Spleen (tissue), 11 donors: ENCODE data around the gene TUBB4A. TPM values are rescaled to one million over a fixed set of nuclear protein-coding genes. Genes with fewer than 3 reads are reported as not detected.

Experiments
- DNase-seq: peaks from one replicate; pipeline ENCODE4 v3.0.0-alpha.2; 2020
- H3K27ac ChIP-seq, 8 donors: fragments of 200-600 bp; sonication (generic) in 7 of 8; 1 replicate in 4 of 8; 2 replicates in 4 of 8; pipeline versions ENCODE4 v1.5.0 to v1.8.0; 2016 to 2021; ENCODE audit warnings: inconsistent platforms in 4 of 8, mild to moderate bottlenecking in 4 of 8, moderate library complexity in 1 of 8
- H3K27me3 ChIP-seq, 7 donors: fragments of 200-600 bp; sonication (generic) in 6 of 7; replicated peaks in 1 of 7; 1 replicate in 4 of 7; 2 replicates in 3 of 7; pipeline versions ENCODE4 v1.5.0 to v1.8.0; 2016 to 2021; ENCODE audit warnings: inconsistent platforms in 3 of 7, mild to moderate bottlenecking in 1 of 7
- H3K36me3 ChIP-seq, 6 donors: fragments of 200-600 bp; sonication (generic) in 5 of 6; 1 replicate in 4 of 6; 2 replicates in 2 of 6; pipeline versions ENCODE4 v1.5.0 to v1.8.0; 2016 to 2021; ENCODE audit warnings: inconsistent platforms in 2 of 6
- H3K4me1 ChIP-seq, 6 donors: fragments of 200-600 bp; sonication (generic) in 5 of 6; 1 replicate in 3 of 6; 2 replicates in 3 of 6; pipeline versions ENCODE4 v1.5.0 to v1.8.0; 2016 to 2021; ENCODE audit warnings: inconsistent platforms in 3 of 6
- H3K4me3 ChIP-seq, 8 donors: fragments of 200-600 bp; sonication (generic) in 7 of 8; 1 replicate in 4 of 8; 2 replicates in 4 of 8; pipeline versions ENCODE4 v1.5.0 to v1.8.0; 2016 to 2021; ENCODE audit warnings: inconsistent platforms in 4 of 8, mild to moderate bottlenecking in 4 of 8, moderate library complexity in 2 of 8
- H3K9me3 ChIP-seq, 8 donors: fragments of 200-600 bp; sonication (generic) in 7 of 8; 1 replicate in 4 of 8; 2 replicates in 4 of 8; pipeline versions ENCODE4 v1.5.0 to v1.8.0; 2016 to 2021; ENCODE audit warnings: inconsistent platforms in 4 of 8
- CTCF ChIP-seq, 11 experiments: fragments of 200-600 bp in 7 of 11; fragments of 450-650 bp in 4 of 11; sonication (generic) in 4 of 11; IDR thresholded peaks in 8 of 11; conservative IDR thresholded peaks in 3 of 11; 1 replicate in 7 of 11; 2 replicates in 4 of 11; pipeline versions ENCODE4 v1.4.0 to v1.8.0; 2016 to 2021; ENCODE audit warnings: antibody characterized with exemption in 11 of 11, inconsistent platforms in 4 of 11, mild to moderate bottlenecking in 1 of 11
- POLR2A ChIP-seq, 3 donors: fragments of 450-650 bp; IDR thresholded peaks; one replicate each; pipeline ENCODE4 v1.5.1; 2017; ENCODE audit warnings: antibody characterized with exemption in 3 of 3, mild to moderate bottlenecking in 1 of 3
- POLR2AphosphoS5 ChIP-seq, 3 donors: sonication (generic); formaldehyde crosslinking; IDR thresholded peaks; one replicate each; pipeline ENCODE4 v1.5.1; 2017; ENCODE audit warnings: antibody characterized with exemption in 3 of 3
- WGBS, 5 donors: extraction: QIAGEN DNeasy Blood & Tissue Kit in 3 of 5; methylation state at CpG; one replicate each; pipeline versions ENCODE4 v1.1.5 to v1.1.7; 2013 to 2018; 5-methylcytosine and 5-hydroxymethylcytosine counted together
- intact Hi-C: fragments of 100-400 bp; cut with DNase I; formaldehyde crosslinking; loops from one replicate; pipeline ENCODE4 v1.15.0; 2023; ENCODE audit warnings: low total_unique reads
- polyA plus RNA-seq, 3 donors: library from polyadenylated mRNA; stranded (reverse); fragments of 200-250 nt; gene quantifications; one replicate each; pipeline ENCODE4 v1.2.1, GENCODE V29; 2013
- total RNA-seq, 7 donors: library from RNA; depleted of rRNA in 3 of 7; stranded (reverse); fragments of >200 nt in 3 of 7; fragmentation: NEBNext Ultra II Directional in 4 of 7; extraction: Animal tissue kit (Norgen Biotek cat#: 25700) in 4 of 7; gene quantifications; one replicate each; pipeline versions ENCODE4 v1.1.0 to v1.2.1, GENCODE V29; 2016 to 2021
- donor health status: healthy with polysubstance abuse.
- donor health status: DM: no; HTN: no; CAD: no; lungs with moderate emphysema.
- donor health status: DM: no; HTN: no; CAD: no.
- donor health status: Bipolar disorder and iron deficiency.
- donor health status: healthy.
- donor health status: DM: no; HTN: no; CAD: no.
- donor health status: DM: yes; HTN: yes; CAD: no.

Gene TUBB4A
- total and polyA plus RNA-seq, 10 donors: 1.7 to 23.8 (median 15.8) TPM

DNA sequence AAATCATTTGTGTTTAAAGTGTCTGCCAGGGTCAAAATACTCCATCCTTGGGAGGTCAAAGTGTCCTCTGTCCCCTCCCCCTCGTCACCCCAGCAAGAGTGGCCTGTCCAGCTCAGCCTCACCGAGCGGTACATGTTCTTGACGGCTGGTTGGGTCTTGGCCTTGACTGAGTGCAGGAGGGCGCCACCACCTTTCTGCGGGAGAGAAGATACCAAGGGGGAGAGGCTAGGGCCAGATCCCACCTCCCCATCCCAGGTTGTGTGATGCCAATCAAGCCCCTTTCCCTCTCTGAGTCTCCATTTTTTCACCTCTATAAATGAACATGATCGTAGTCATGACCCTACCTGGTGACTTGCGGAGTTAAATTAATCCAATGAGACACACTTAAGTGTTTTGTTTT lies 31.9 kb downstream of the TUBB4A start:
- Histone ChIP-seq H3K27me3 (peaks cover 0 to 8% (median 0%) of the 10 kb centered on the region in 7 donors), H3K4me1 (peaks cover 0 to 11% (median 0%) of the 10 kb centered on the region in 6 donors), H3K9me3 (no peaks in the 10 kb centered on the region), H3K4me3 (no peak overlapping the region), H3K36me3 (peaks cover 0 to 84% (median 43%) of the 10 kb centered on the region in 6 donors), H3K27ac (no peak overlapping the region)
- no peak for DNase-seq
- intact Hi-C loops: no loop called here
- no peak for TF ChIP-seq POLR2A (IDR thresholded peaks at IDR 0.05)
- TF ChIP-seq POLR2AphosphoS5 (IDR thresholded peaks at IDR 0.05): no peak
- TF ChIP-seq CTCF (IDR thresholded peaks at IDR 0.05 in 8 of 11, conservative IDR thresholded peaks at IDR 0.05 in 3 of 11): no peak
- 76 to 88% (median 78%) methylated on average over 8 of the region's 8 CpGs for WGBS, 5 donors

DNA sequence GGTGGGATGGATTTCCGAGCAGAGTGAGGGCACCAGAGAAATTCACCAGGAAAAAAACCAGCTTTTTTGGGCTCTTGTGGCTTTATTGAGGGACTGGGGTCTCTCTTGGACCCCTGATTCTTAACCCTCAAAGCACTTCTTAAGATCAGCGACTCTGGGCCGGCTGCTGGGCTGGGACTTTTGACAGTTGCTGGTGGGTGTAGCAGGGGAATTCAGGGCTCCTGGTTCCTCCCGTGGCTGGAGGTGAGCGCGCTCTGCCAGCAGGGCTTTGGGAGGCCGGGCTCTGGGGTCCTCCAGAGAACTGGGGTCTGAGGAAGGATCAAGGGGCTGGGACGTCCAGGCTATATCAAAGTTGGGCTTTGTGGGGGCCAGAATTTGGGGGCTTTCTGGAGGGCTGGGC lies 34.7 kb downstream of the TUBB4A start:
- 73 to 86% (median 79%) methylated on average over 8 of the region's 8 CpGs for WGBS, 5 donors
- no peak for DNase-seq
- Histone ChIP-seq H3K4me3 (no peak overlapping the region), H3K9me3 (no peaks in the 10 kb centered on the region), H3K4me1 (peaks cover 0 to 27% (median 8%) of the 10 kb centered on the region in 6 donors), H3K27me3 (peaks cover 0 to 28% (median 12%) of the 10 kb centered on the region in 7 donors), H3K36me3 (peaks cover 0 to 56% (median 23%) of the 10 kb centered on the region in 6 donors), H3K27ac (no peak overlapping the region)
- intact Hi-C loops: no loop called here
- TF ChIP-seq POLR2AphosphoS5 (IDR thresholded peaks at IDR 0.05) (peak in 1 of 3 donors; percentile 18), CTCF (IDR thresholded peaks at IDR 0.05 in 8 of 11, conservative IDR thresholded peaks at IDR 0.05 in 3 of 11) (no peak)

GRCh38 chr19:6466526-6467248 lies 35.4 kb downstream of the TUBB4A start:
- peaks cover 0 to 27% (median 8%) of the 10 kb centered on the region in 6 donors for H3K4me1 ChIP-seq
- WGBS, 5 donors: 79 to 92% (median 84%) methylated on average over 7 to 21 of the region's 21 CpGs

More at GRCh38 chr19:6466526-6467248, 35.4 kb downstream of the TUBB4A start:
- intact Hi-C loops: no loop called here
- no peaks in the 10 kb centered on the region for H3K9me3 ChIP-seq
- peaks cover 0 to 49% (median 17%) of the 10 kb centered on the region in 6 donors for H3K36me3 ChIP-seq
- peak; percentile 28 to 68 (median 34) for TF ChIP-seq POLR2AphosphoS5 (IDR thresholded peaks at IDR 0.05)
- TF ChIP-seq CTCF (IDR thresholded peaks at IDR 0.05 in 8 of 11, conservative IDR thresholded peaks at IDR 0.05 in 3 of 11): no peak
- H3K27ac ChIP-seq: no peak overlapping the region
- no peak for DNase-seq
- peaks cover 0 to 28% (median 12%) of the 10 kb centered on the region in 7 donors for H3K27me3 ChIP-seq
- H3K4me3 ChIP-seq: no peak overlapping the region
